Activated T-cell treated with anti-CD3 and anti-CD28 coated beads, Interleukin-2, amount 50 U/mL, for 72 hours (primary cell): ENCODE data around the gene ZAR1L. TPM values are rescaled to one million over a fixed set of nuclear protein-coding genes. Genes with fewer than 3 reads are reported as not detected.
A peak's percentile ranks its signal among the peaks of the same experiment; 100 is the strongest.

Experiments
- ATAC-seq, 2 donors: fragments of 150-1000 bp; cut with Tn5 transposase; replicated peaks in 1 of 2; 2 replicates each; pipeline ENCODE4 v1.10.0; 2021; ENCODE audit warnings: moderate library complexity in 2 of 2, mild to moderate bottlenecking in 1 of 2
- DNase-seq, 2 donors: peaks; one replicate each; pipeline ENCODE4 v3.0.0; 2021 to 2022; ENCODE audit warnings: mixed read lengths in 1 of 2
- H3K27ac Mint-ChIP-seq: one replicate; pipeline ENCODE4 v1.8.0; 2022; ENCODE audit warnings: mild to moderate bottlenecking, moderate library complexity, mixed read lengths
- H3K27me3 Mint-ChIP-seq: one replicate; pipeline ENCODE4 v1.8.0; 2022; ENCODE audit warnings: low read depth, mixed read lengths
- H3K36me3 Mint-ChIP-seq, 2 donors: one replicate each; pipeline ENCODE4 v1.8.0; 2022; ENCODE audit warnings: mixed read lengths in 2 of 2, mild to moderate bottlenecking in 1 of 2; ENCODE audit not compliant: insufficient read depth in 2 of 2
- H3K4me1 Mint-ChIP-seq: one replicate; pipeline ENCODE4 v1.8.0; 2022; ENCODE audit warnings: low read depth, mixed read lengths
- H3K4me3 Mint-ChIP-seq, 2 donors: one replicate each; pipeline ENCODE4 v1.8.0; 2022; ENCODE audit warnings: mild to moderate bottlenecking in 2 of 2, mixed read lengths in 2 of 2, moderate library complexity in 2 of 2
- H3K9me3 Mint-ChIP-seq, 2 donors: one replicate each; pipeline ENCODE4 v1.8.0; 2022; ENCODE audit warnings: mixed read lengths in 2 of 2
- total RNA-seq, 2 donors: library from RNA; stranded (reverse); gene quantifications; one replicate each; pipeline ENCODE4 v1.2.3, GENCODE V29; 2022

The ZAR1L gene
- total RNA-seq, 2 donors from 2014 or later, result not detected

- Mint-ChIP-seq H3K27ac (no peak overlapping the region), H3K4me3 (peak overlapping the region in 1 of 2 donors; percentile 46), H3K9me3 (no peaks in the 10 kb centered on the region), H3K27me3 (no peaks in the 10 kb centered on the region), H3K36me3 (no peaks in the 10 kb centered on the region), H3K4me1 (peaks cover 23% of the 10 kb centered on the region)
- DNase-seq (no peak), ATAC-seq (peak; percentile 21 to 36)
Measured at GRCh38 chr13:32297206-32297605, 18.0 kb downstream of the ZAR1L start.

GRCh38 chr13:32285633-32285965 is 29.6 kb downstream of the ZAR1L start:
- no peaks in the 10 kb centered on the region for H3K9me3 Mint-ChIP-seq

DNA sequence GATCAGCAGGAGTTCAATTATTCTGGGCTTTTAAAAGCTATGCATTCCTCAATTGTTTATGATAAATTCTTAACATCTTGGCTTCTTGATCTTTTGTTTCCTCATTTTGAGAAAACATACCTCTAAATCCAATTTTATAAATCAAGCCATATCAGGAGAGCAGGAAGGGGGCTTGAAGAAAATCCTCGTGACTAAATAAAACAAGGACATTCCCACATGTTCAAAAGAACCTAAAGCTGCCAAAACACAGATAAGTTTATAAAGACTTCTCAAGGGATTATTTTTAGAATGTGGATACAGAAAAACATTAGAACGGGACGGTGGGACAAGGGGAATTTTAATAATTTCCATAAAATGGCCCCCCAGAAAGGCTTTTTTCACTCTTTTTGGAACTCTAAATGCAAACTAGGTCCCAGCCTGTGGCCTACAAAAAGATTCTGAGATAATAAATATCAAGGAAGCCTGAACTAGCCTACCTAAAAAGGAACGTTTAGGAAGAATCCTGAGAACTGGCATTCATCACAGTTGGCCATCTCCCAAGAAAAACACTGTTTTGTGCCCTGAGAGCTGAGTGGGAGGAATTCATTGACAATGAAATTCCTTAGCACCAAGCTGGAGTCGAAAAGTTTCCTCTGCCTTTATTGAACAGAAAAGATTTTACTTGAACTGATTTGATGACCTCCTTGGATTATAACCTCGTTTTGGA is 30.1 kb downstream of the ZAR1L start:
- Mint-ChIP-seq H3K27ac (no peak overlapping the region), H3K36me3 (no peaks in the 10 kb centered on the region), H3K4me3 (no peak overlapping the region), H3K9me3 (no peaks in the 10 kb centered on the region), H3K4me1 (no peaks in the 10 kb centered on the region), H3K27me3 (no peaks in the 10 kb centered on the region)
- ATAC-seq (no peak), DNase-seq (no peak)

More at GRCh38 chr13:32285633-32285965, 29.6 kb downstream of the ZAR1L start:
- ATAC-seq, result no peak
- Mint-ChIP-seq H3K36me3 (no peaks in the 10 kb centered on the region), H3K27ac (no peak overlapping the region), H3K4me1 (no peaks in the 10 kb centered on the region), H3K4me3 (no peak overlapping the region), H3K27me3 (no peaks in the 10 kb centered on the region)
- DNase-seq, result no peak

DNA sequence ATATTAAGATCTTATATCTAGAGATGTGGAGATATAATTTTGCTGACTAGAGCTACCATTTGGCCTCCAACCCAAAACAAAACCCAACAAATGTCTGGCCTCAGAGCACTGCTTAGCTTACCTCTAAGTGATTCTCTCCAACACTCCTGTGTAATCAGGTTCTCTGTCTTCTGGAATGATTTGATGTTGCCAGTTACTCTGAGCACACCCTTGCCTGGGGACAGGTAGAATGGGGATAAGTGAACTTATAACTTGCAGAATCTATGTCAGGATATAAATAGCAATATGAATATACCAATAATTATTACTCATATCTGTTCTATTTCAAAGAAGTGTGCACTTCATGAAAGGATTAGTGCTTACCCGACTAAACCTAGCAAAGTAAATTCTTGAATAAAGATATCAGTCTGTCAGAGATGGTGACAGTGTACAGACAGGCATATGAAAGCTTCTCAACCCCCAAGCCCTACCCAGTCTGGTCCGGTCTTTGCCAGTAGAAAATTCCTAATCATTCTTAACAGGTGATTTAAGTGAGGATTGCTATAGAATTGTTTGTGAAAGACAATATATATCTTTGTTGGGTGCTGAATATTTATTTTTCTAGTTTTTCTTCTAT is 33.0 kb downstream of the ZAR1L start:
- no peak for ATAC-seq
- DNase-seq, result no peak
- Mint-ChIP-seq H3K4me1 (peaks cover 14% of the 10 kb centered on the region), H3K4me3 (no peak overlapping the region), H3K27ac (no peak overlapping the region), H3K27me3 (no peaks in the 10 kb centered on the region), H3K9me3 (no peaks in the 10 kb centered on the region), H3K36me3 (no peaks in the 10 kb centered on the region)

- Mint-ChIP-seq H3K4me3 (no peak overlapping the region), H3K4me1 (peaks cover 14% of the 10 kb centered on the region), H3K27ac (no peak overlapping the region), H3K36me3 (peaks cover 0 to 2% of the 10 kb centered on the region in 2 donors), H3K9me3 (no peaks in the 10 kb centered on the region), H3K27me3 (no peaks in the 10 kb centered on the region)
- DNase-seq (no peak), ATAC-seq (no peak)
Measured at GRCh38 chr13:32281096-32281495, 34.1 kb downstream of the ZAR1L start.

DNA sequence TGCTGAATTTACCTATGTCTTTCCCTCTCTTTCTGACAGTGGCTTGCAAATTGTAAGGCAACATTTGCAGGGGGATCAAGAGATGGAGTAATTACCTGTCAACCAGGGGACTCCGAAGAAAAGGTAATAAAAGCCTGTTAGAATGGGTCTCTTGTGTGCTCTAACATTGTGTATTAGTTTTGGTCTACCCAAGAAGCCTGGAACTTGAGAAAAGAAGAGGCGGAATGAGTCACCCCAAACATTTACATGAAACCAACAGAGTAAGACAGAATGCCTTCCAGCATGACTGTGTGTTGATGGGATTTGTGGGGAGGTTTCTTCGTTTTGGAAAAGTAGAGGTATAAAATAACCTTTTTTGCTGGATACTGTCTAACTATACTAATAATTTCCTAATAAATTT is 36.7 kb downstream of the ZAR1L start:
- H3K4me3 Mint-ChIP-seq, result no peak overlapping the region
- H3K27me3 Mint-ChIP-seq, result no peaks in the 10 kb centered on the region
- H3K9me3 Mint-ChIP-seq, result no peaks in the 10 kb centered on the region
- H3K36me3 Mint-ChIP-seq, result peaks cover 0 to 2% of the 10 kb centered on the region in 2 donors
- H3K27ac Mint-ChIP-seq, result no peak overlapping the region
- DNase-seq (peak in 1 of 2 donors; percentile 15), ATAC-seq (peak; percentile 75 to 82)
- peaks cover 14% of the 10 kb centered on the region for H3K4me1 Mint-ChIP-seq

- DNase-seq (no peak), ATAC-seq (no peak)
- Mint-ChIP-seq H3K9me3 (no peaks in the 10 kb centered on the region), H3K36me3 (peaks cover 0 to 2% of the 10 kb centered on the region in 2 donors), H3K27ac (no peak overlapping the region), H3K27me3 (no peaks in the 10 kb centered on the region), H3K4me3 (no peak overlapping the region), H3K4me1 (peaks cover 15% of the 10 kb centered on the region)
Measured at GRCh38 chr13:32277839-32278238, 37.3 kb downstream of the ZAR1L start.

DNA sequence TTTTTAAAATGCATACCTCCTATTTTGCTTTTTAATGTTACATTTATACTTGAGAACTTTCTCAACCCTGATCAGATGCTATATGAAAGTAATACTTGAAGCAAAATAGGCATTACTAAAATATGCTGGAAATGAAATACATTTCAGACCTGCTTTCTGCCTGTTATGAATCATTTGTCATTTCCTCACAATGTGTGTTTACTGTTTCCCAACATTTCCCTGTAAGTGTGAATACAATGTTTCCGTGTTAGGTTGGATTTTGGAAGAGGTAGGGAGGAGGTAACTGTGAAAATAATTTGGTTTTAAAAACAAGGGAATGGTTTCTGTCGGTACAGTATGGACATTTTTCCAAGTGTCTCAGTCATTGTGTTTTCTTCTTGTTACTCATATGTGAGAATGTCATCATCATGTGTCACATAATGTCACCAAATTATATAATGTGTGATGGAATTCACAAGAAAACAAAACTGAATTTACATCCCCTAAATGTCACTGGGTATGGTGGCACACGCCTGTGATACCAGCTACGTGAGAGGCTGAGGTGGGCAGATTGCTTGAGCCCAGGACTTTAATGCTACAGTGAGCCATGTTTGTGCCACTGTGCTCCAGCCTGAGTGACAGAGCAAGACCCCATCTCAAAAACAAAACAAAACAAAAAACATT is 43.0 kb downstream of the ZAR1L start:
- H3K27me3 Mint-ChIP-seq, result no peaks in the 10 kb centered on the region
- peak; percentile 79 to 81 for ATAC-seq
- H3K36me3 Mint-ChIP-seq, result peaks cover 2 to 3% of the 10 kb centered on the region in 2 donors
- peak overlapping the region; percentile 58 for H3K27ac Mint-ChIP-seq
- no peak for DNase-seq
- H3K4me3 Mint-ChIP-seq, result peak overlapping the region in 1 of 2 donors; percentile 24
- H3K4me1 Mint-ChIP-seq, result peaks cover 12% of the 10 kb centered on the region
- peaks cover 1 to 2% of the 10 kb centered on the region in 2 donors for H3K9me3 Mint-ChIP-seq

GRCh38 chr13:32267836-32268439 is 47.2 kb downstream of the ZAR1L start:
- ATAC-seq (peak; percentile 65 to 75), DNase-seq (peak; percentile 51 to 57)
- Mint-ChIP-seq H3K27me3 (no peaks in the 10 kb centered on the region), H3K9me3 (peaks cover 1 to 2% of the 10 kb centered on the region in 2 donors), H3K4me3 (no peak overlapping the region), H3K27ac (no peak overlapping the region), H3K4me1 (peaks cover 12% of the 10 kb centered on the region), H3K36me3 (peaks cover 0 to 3% of the 10 kb centered on the region in 2 donors)

DNA sequence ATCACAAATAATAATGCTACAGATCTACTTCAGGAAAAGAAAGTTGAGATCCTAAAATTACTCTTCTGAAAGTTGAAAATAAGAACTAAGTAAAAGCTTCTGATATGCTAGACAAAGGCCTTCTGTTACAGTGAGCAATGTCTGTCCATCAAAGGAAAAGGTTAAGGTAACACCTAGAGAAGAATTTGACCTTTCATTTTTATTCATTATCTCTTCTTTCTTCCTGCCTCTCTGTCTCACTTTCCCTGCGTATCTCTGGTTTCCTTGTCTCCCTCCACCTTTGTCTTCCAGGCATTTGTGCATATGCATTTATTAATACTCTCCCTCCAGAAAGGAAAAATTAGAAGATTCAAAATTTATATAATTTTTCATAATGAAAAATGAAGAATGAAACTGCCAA is 49.0 kb downstream of the ZAR1L start:
- Mint-ChIP-seq H3K9me3 (no peaks in the 10 kb centered on the region), H3K27me3 (no peaks in the 10 kb centered on the region), H3K36me3 (no peaks in the 10 kb centered on the region), H3K27ac (no peak overlapping the region), H3K4me1 (no peaks in the 10 kb centered on the region), H3K4me3 (no peak overlapping the region)
- DNase-seq (no peak), ATAC-seq (no peak)

DNA sequence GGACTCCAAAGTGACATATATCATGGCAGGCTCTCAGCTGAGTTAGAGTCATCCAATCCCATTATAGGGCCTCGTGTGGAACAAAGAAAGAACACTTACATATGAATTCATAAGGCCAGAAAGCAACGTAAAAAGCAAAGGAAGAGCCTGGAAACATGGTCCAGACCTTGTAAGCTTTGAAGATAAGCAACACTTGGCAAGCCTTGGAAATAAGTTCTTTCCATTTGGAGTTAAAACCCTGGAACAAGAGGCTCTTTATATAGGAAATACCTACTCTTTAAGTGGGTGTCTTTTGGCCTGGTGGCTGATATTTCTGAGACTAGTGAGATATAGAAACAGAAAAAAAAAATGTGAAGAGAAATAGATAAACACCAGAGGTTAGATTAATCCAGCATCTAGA is 49.4 kb downstream of the ZAR1L start:
- ATAC-seq, result no peak
- Mint-ChIP-seq H3K36me3 (no peaks in the 10 kb centered on the region), H3K4me1 (no peaks in the 10 kb centered on the region), H3K9me3 (no peaks in the 10 kb centered on the region), H3K27me3 (no peaks in the 10 kb centered on the region), H3K4me3 (no peak overlapping the region), H3K27ac (no peak overlapping the region)
- no peak for DNase-seq

GRCh38 chr13:32264407-32264806 is 50.8 kb downstream of the ZAR1L start:
- Mint-ChIP-seq H3K4me1 (no peaks in the 10 kb centered on the region), H3K4me3 (no peak overlapping the region), H3K36me3 (no peaks in the 10 kb centered on the region), H3K27me3 (no peaks in the 10 kb centered on the region), H3K9me3 (no peaks in the 10 kb centered on the region), H3K27ac (no peak overlapping the region)
- no peak for ATAC-seq
- DNase-seq, result no peak

DNA sequence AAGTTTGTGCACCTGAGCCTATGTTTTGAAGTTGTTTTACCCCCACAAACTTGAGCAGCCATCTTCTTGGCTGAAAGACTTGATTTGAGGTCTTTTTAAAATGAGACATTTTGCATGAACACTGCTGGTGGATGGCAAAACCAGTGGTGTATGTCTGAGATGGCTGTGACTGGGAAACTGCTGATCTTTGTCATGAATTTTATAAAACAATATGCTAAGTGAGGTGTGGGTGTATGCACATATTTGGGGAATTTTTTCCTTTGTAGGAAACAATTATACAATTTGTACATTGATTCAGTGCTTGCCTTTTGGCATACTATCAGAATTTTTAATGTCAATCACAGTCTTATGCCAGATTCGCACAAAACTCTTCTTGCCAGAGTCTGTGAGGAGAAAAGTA is 52.5 kb downstream of the ZAR1L start:
- Mint-ChIP-seq H3K4me1 (no peaks in the 10 kb centered on the region), H3K9me3 (no peaks in the 10 kb centered on the region), H3K27ac (no peak overlapping the region), H3K27me3 (no peaks in the 10 kb centered on the region), H3K36me3 (no peaks in the 10 kb centered on the region), H3K4me3 (no peak overlapping the region)
- no peak for ATAC-seq
- DNase-seq, result no peak
